ENCODE data around the gene ZSWIM4.

ZSWIM4 gene

GRCh38 chr19:13838435-13839129 lies 43.3 kb downstream of the ZSWIM4 start:
- DNase-seq: no peak

- peak; percentile 91 for DNase-seq
Measured at GRCh38 chr19:13839130-13839937, 44.1 kb downstream of the ZSWIM4 start.

- DNase-seq: no peak
Measured at GRCh38 chr19:13839938-13840304, 44.7 kb downstream of the ZSWIM4 start.

GRCh38 chr19:13840305-13841085 lies 45.3 kb downstream of the ZSWIM4 start:
- peak; percentile 80 for DNase-seq

- DNase-seq: peak; percentile 76
Measured at GRCh38 chr19:13841086-13841961, 46.1 kb downstream of the ZSWIM4 start.

- DNase-seq: peak; percentile 70
Measured at GRCh38 chr19:13841962-13842290, 46.7 kb downstream of the ZSWIM4 start.

GRCh38 chr19:13842291-13843103 lies 47.3 kb downstream of the ZSWIM4 start:
- peak; percentile 91 for DNase-seq

- DNase-seq: no peak
Measured at GRCh38 chr19:13843104-13843921, 48.1 kb downstream of the ZSWIM4 start.

GRCh38 chr19:13844130-13844631 lies 48.9 kb downstream of the ZSWIM4 start:
- peak; percentile 56 for DNase-seq

GRCh38 chr19:13846557-13847406 lies 51.5 kb downstream of the ZSWIM4 start:
- DNase-seq: peak; percentile 100

- peak; percentile 90 for DNase-seq
Measured at GRCh38 chr19:13847407-13848339, 52.4 kb downstream of the ZSWIM4 start.

GRCh38 chr19:13848340-13848677 lies 53.1 kb downstream of the ZSWIM4 start:
- no peak for DNase-seq

- DNase-seq: no peak
Measured at GRCh38 chr19:13848798-13849676, 53.8 kb downstream of the ZSWIM4 start.

GRCh38 chr19:13849991-13850909 lies 55.0 kb downstream of the ZSWIM4 start:
- peak; percentile 81 for DNase-seq

GRCh38 chr19:13850910-13851733 lies 55.9 kb downstream of the ZSWIM4 start:
- DNase-seq: peak; percentile 68
